Motor neuron (in vitro differentiated cells): ENCODE data around the gene DPP9. TPM values are rescaled to one million over a fixed set of nuclear protein-coding genes. Genes with fewer than 3 reads are reported as not detected.

ENCODE experiments used
- ATAC-seq, 8 experiments: fragments of 200-7000 bp; cut with Tn5 transposase; replicated peaks in 6 of 8; 2 replicates each; pipeline ENCODE4 v1.8.0; 2021; ENCODE audit warnings: mild to moderate bottlenecking in 8 of 8, moderate library complexity in 8 of 8
- H3K27ac ChIP-seq, 2 donors: fragments of 250-450 bp; sonication (Bioruptor Pico); 2 replicates each; pipeline ENCODE4 v1.9.0; 2021; ENCODE audit warnings: antibody characterized with exemption in 2 of 2, mild to moderate bottlenecking in 2 of 2, moderate library complexity in 1 of 2
- H3K4me1 ChIP-seq, 2 donors: fragments of 250-450 bp; sonication (Bioruptor Pico); replicated peaks in 1 of 2; 2 replicates each; pipeline ENCODE4 v1.6.1; 2021; ENCODE audit warnings: antibody characterized with exemption in 2 of 2, mild to moderate bottlenecking in 2 of 2, moderate library complexity in 1 of 2
- H3K4me3 ChIP-seq, 5 donors: fragments of 250-450 bp; sonication (Bioruptor Pico); 2 replicates each; pipeline ENCODE4 v1.9.0; 2021; ENCODE audit warnings: antibody characterized with exemption in 5 of 5, mild to moderate bottlenecking in 5 of 5, moderate library complexity in 4 of 5
- WGBS, 10 experiments: fragments of 450-650 bp; shearing (Covaris generic); methylation state at CpG; one replicate each; pipeline ENCODE4 v1.0.0; 2022; 5-methylcytosine and 5-hydroxymethylcytosine counted together
- in situ Hi-C, 9 experiments: fragments of 400-800 bp; cut with MboI; loops; one replicate each; pipeline ENCODE4 v1.15.0; 2021; ENCODE audit warnings: low sequenced_read_pairs in 9 of 9, low pct_unique_long_range_greater_than_20kb in 2 of 9; ENCODE audit not compliant: unreplicated experiment in 9 of 9
- total RNA-seq, 8 experiments: library from RNA; unstranded; fragments of 300-600 nt; gene quantifications; 2 replicates each; pipeline versions ENCODE4 v1.2.3 to v1.2.4, GENCODE V29; 2022

The DPP9 gene
- total RNA-seq, 8 experiments from 2014 or later = 12.5 to 49.3 (median 21.2) TPM

GRCh38 chr19:4701557-4701956, 22.1 kb downstream of the DPP9 start:
- Histone ChIP-seq H3K27ac (no peak overlapping the region), H3K4me1 (no peaks in the 10 kb centered on the region), H3K4me3 (no peak overlapping the region)
- ATAC-seq = no peak
- in situ Hi-C loops = no loop called here
- WGBS, 10 experiments = 69 to 100% (median 95%) methylated on average over 1 to 6 of the region's 8 CpGs; no CpG with 5 or more reads in 3 of the 10 experiments

DNA sequence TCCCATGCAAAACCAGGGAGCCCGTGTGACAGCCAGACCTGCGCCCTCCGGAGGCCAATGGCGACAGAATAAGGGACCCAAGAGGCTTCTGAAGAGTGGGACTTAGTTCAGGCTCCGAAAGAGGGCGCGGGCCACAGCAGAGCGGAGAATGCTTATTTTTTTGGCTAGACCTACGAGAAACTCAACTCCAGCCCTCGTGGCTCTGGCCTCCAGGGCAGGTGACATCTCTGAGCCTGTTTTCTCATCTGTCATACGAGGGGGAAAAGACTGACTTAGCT, 23.0 kb downstream of the DPP9 start:
- in situ Hi-C loops = no loop called here
- WGBS, 10 experiments = 50 to 83% (median 78%) methylated on average over 2 to 9 of the region's 11 CpGs; no CpG with 5 or more reads in 6 of the 10 experiments
- no peaks in the 10 kb centered on the region for H3K4me1 ChIP-seq
- no peak overlapping the region for H3K4me3 ChIP-seq
- H3K27ac ChIP-seq = no peak overlapping the region
- ATAC-seq = no peak

DNA sequence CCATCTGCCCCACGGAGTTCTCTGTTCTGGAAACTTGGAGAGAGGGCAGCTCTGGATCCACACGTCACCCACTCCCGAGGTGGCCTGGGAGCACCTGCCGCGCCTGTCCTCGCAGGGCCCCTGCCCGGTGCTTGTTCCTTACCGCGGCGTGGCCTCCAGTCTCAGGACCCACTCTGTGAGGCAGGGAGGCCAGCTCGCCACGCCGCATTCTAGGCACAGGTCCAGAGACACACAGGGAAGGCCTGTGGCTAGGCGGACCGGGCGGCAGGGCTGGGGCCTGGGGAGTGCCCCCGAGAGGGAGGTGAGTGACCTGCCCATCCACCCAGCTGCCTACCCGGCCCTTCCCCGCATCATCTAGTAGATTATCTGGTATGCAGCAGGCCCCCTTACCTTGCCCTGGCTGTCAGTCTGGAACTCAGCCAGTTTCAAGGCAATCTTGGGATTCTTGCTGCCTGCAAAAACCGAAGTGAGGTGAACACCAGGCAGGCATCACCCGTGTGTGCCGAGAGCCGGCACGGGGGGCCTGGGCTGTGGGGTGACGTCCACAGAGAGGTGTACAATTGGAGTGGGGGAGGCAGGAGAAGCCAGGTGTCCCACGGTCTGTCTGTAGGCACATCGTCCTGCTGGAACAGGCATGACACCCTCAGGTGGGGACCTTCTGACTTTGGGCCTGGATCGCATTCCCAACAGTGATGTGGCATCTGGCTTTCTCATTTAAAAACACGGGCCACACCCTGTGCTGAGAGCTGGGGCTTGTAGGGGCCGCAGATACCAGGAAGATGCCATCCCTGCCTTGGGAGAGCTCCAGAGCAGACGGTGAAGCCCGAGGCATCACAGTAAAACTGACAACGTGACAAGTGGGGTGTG, 23.6 kb downstream of the DPP9 start:
- peak in 5 of 8 experiments; percentile 4 to 68 (median 15) for ATAC-seq
- Histone ChIP-seq H3K4me3 (no peak overlapping the region), H3K4me1 (no peaks in the 10 kb centered on the region), H3K27ac (no peak overlapping the region)
- 40 to 94% (median 78%) methylated on average over 1 to 7 of the region's 33 CpGs; no CpG with 5 or more reads in 4 of the 10 experiments for WGBS, 10 experiments
- in situ Hi-C loops = no loop called here

DNA sequence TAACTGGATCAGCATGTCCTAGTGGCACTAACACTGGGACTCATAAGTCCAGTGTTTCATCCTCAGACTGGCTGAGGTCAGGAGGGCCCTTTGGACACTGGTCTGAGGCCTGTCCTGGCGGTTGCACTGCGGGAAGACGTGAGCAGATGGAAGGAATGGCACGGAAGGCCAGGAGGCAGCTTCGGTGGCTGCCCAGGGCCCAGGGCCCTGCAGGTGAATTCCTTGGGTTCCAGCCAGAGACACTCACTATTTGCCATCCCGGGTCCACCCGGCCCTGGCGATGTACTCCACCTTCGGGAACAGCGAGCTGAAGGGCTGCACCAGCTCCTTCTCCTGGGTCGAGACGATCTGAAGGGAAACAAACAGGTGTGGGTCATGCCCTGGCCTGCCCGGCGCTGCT, 26.3 kb downstream of the DPP9 start:
- Histone ChIP-seq H3K4me1 (no peaks in the 10 kb centered on the region), H3K27ac (no peak overlapping the region), H3K4me3 (no peak overlapping the region)
- ATAC-seq = no peak
- 82 to 100% (median 90%) methylated on average over 1 to 8 of the region's 14 CpGs; no CpG with 5 or more reads in 5 of the 10 experiments for WGBS, 10 experiments
- in situ Hi-C loops = no loop called here

GRCh38 chr19:4695224-4695731, 28.4 kb downstream of the DPP9 start:
- H3K4me1 ChIP-seq = no peaks in the 10 kb centered on the region
- in situ Hi-C loops = no loop called here
- no peak for ATAC-seq
- no peak overlapping the region for H3K4me3 ChIP-seq
- WGBS, 10 experiments = 83 to 100% (median 94%) methylated on average over 1 to 5 of the region's 19 CpGs; no CpG with 5 or more reads in 7 of the 10 experiments
- H3K27ac ChIP-seq = no peak overlapping the region

DNA sequence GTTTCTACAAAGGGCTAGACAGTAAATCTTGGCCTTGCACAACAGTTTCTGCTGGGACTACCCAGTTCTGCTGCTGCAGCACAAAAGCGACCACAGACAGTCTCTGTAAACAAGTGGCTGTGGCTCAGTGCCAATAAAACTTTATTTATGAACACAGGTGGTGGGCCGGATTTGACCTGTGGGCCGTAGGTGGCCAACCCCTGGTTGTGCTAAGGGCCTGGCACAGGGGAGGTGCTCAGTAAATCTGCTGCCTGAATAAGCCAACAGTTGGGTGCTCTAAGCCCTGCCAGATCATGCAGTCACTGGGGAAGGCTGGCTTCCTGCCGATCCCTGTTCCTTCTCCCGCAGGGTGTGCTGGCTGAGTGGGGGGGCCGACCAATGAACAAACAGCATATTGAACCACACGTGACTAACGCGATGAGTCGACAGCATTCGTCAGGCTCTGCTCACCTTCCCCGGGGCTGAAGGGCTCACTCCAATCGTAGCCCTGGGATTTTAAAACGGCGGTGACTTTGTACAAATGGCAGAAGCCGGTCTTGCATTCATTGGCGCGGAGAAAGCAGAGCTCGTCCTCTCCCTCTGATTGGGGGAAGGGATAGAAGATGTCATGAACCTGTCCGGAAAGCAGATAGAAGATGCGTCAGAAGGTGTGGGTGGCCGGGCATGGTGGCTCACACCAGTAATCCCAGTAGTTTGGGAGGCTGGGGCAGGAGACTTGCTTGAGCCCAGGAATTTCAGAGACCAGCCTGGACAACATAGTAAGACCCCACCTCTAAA, 29.2 kb downstream of the DPP9 start:
- WGBS, 10 experiments = 60 to 100% (median 93%) methylated on average over 1 to 17 of the region's 22 CpGs; no CpG with 5 or more reads in 2 of the 10 experiments
- Histone ChIP-seq H3K4me3 (no peak overlapping the region), H3K4me1 (no peaks in the 10 kb centered on the region), H3K27ac (no peak overlapping the region)
- ATAC-seq = peak in 2 of 8 experiments; percentile 5 to 34
- in situ Hi-C loops = no loop called here

- in situ Hi-C loops = no loop called here
- WGBS, 10 experiments = 80 to 94% (median 90%) methylated on average over 1 to 6 of the region's 15 CpGs; no CpG with 5 or more reads in 5 of the 10 experiments
- no peak for ATAC-seq
- H3K27ac ChIP-seq = no peak overlapping the region
- H3K4me1 ChIP-seq = no peaks in the 10 kb centered on the region
- no peak overlapping the region for H3K4me3 ChIP-seq
Measured at GRCh38 chr19:4693471-4694121, 30.0 kb downstream of the DPP9 start.

DNA sequence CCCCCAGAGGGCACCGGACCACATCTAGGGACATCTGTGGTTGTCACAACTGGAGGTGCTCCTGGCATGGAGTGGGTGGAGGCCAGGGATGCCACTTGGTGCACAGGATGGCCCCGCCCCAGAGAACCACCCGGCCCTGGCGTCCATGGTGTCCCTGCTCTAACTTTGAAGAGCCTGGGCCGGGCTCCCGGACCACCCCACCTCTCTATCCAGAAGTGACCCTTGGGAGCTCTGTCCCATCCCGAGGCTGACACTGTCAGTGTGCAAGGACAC, 30.6 kb downstream of the DPP9 start:
- in situ Hi-C loops = no loop called here
- no peak overlapping the region for H3K27ac ChIP-seq
- no peaks in the 10 kb centered on the region for H3K4me1 ChIP-seq
- WGBS, 10 experiments = 80 to 100% methylated on average over 1 of the region's 7 CpGs; no CpG with 5 or more reads in 8 of the 10 experiments
- ATAC-seq = peak in 1 of 8 experiments; percentile 5
- no peak overlapping the region for H3K4me3 ChIP-seq

DNA sequence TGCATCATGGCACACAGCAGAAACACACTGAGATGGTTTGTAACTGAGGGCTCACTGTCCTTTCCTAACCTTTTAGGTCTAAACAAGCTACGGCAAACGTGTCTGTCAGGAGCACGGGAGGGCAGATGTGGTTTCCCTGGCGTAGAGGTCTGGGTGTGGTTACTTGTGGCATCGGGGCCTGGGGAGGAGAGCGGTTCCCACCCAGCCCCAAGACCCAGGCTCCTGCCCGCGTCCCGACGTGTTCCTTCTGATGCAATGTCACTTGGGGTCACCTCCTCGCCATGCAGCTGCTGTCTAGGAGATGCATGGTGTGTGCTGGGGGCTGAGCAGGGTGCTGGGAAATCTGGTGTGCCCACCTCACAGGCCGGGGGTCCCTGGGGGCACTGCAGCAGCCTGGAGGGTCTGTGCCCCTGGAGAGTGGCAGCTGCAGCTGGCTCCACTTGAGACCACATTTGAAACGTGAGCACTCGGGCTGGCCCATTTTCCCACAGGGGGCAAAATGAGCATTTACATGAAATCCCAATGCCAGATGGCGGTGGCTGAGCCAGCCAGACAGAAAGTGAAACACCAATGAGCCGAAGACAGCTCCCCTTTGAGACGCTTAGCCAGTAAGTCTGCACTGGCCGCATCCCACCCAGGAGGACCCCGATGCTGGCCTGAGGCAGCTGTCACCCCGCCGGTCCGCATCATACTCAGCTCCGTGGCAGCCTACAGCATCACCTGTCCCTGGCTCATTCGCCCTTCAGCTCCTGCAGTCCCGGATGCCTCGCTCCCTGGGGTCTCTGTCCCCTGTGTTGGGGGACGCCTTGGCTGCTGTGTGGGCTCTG, 31.2 kb downstream of the DPP9 start:
- Histone ChIP-seq H3K4me1 (no peaks in the 10 kb centered on the region), H3K4me3 (no peak overlapping the region), H3K27ac (no peak overlapping the region)
- ATAC-seq = peak in 1 of 8 experiments; percentile 3
- in situ Hi-C loops = no loop called here
- 75 to 100% (median 81%) methylated on average over 1 to 4 of the region's 27 CpGs; no CpG with 5 or more reads in 5 of the 10 experiments for WGBS, 10 experiments

- 83 to 100% (median 95%) methylated on average over 1 to 5 of the region's 9 CpGs; no CpG with 5 or more reads in 3 of the 10 experiments for WGBS, 10 experiments
- Histone ChIP-seq H3K27ac (no peak overlapping the region), H3K4me1 (no peaks in the 10 kb centered on the region), H3K4me3 (no peak overlapping the region)
- in situ Hi-C loops = no loop called here
- no peak for ATAC-seq
Measured at GRCh38 chr19:4691373-4691772, 32.3 kb downstream of the DPP9 start.

GRCh38 chr19:4690361-4690760, 33.3 kb downstream of the DPP9 start:
- Histone ChIP-seq H3K27ac (no peak overlapping the region), H3K4me3 (no peak overlapping the region), H3K4me1 (no peaks in the 10 kb centered on the region)
- ATAC-seq = no peak
- WGBS, 10 experiments = 83 to 100% (median 89%) methylated on average over 1 to 3 of the region's 13 CpGs; no CpG with 5 or more reads in 7 of the 10 experiments
- in situ Hi-C loops = no loop called here

- Histone ChIP-seq H3K4me1 (no peaks in the 10 kb centered on the region), H3K4me3 (no peak overlapping the region), H3K27ac (no peak overlapping the region)
- peak in 4 of 8 experiments; percentile 5 to 45 (median 10) for ATAC-seq
- in situ Hi-C loops = no loop called here
- 67 to 100% methylated on average over 1 to 4 of the region's 19 CpGs; no CpG with 5 or more reads in 8 of the 10 experiments for WGBS, 10 experiments
Measured at GRCh38 chr19:4689403-4689802, 34.2 kb downstream of the DPP9 start.
